GM20000 (cell line): Measurements from ENCODE around the gene AP1G2.

Experiments used
- DNase-seq: peaks from one replicate; pipeline ENCODE4 v3.0.0; 2012; ENCODE audit warnings: low spot score
- CTCF ChIP-seq: IDR thresholded peaks from 2 replicates; pipeline ENCODE4 v1.5.1; 2012; ENCODE audit warnings: mild to moderate bottlenecking, control low read depth; ENCODE audit errors: extremely low read depth, missing control alignments

The AP1G2 gene

GRCh38 chr14:23520899-23521533 lies 46.6 kb downstream of the AP1G2 start:
- DNase-seq, result no peak
- TF ChIP-seq CTCF, result no peak

GRCh38 chr14:23518709-23519108 lies 48.9 kb downstream of the AP1G2 start:
- no peak for TF ChIP-seq CTCF

GRCh38 chr14:23517650-23518326 lies 49.8 kb downstream of the AP1G2 start:
- DNase-seq, result no peak
- no peak for TF ChIP-seq CTCF

More at GRCh38 chr14:23518709-23519108, 48.9 kb downstream of the AP1G2 start:
- DNase-seq, result no peak

DNA sequence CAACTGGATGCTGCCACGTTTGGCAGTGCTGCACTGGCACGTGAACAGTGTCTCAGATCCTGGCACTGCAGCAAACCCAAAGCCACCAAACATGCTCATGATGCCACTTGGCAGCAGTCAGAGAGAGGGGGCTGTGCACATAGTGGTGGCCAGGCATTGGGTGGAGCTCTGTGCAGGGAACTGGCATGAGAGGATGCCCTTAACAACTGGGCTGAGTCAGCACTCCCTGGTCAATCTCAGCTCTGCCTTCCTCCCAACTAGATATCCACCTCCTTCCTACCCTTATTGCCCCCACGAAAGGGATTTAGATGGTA lies 53.0 kb downstream of the AP1G2 start:
- no peak for DNase-seq
- TF ChIP-seq CTCF, result no peak

- DNase-seq, result no peak
- TF ChIP-seq CTCF, result no peak
Measured at GRCh38 chr14:23513818-23514643, 53.6 kb downstream of the AP1G2 start.

GRCh38 chr14:23513005-23513817 lies 54.4 kb downstream of the AP1G2 start:
- DNase-seq, result no peak
- no peak for TF ChIP-seq CTCF
